GM12878 (cell line): ENCODE data around the gene UBE2L6. TPM values are rescaled to one million over a fixed set of nuclear protein-coding genes. Genes with fewer than 3 reads are reported as not detected.

Experiments used
- ATAC-seq: fragments of 200-7000 bp; cut with Tn5 transposase; 3 replicates; pipeline ENCODE4 v1.9.1; 2020; ENCODE audit warnings: mild to moderate bottlenecking, moderate library complexity
- BruUV-seq: library from RNA; stranded (reverse); fragments of 400-500 nt; replicated peaks from 2 replicates; lab custom pipeline; 2021; lab: Mats Ljungman, UMichigan
- CTCF ChIA-PET: fragments of 300-600 bp; sonication (Branson Sonifier 250); formaldehyde crosslinking; extraction: SDS; loops from one replicate; lab custom pipeline; 2021; ENCODE audit warnings: inconsistent platforms; lab: Yijun Ruan, JAX
- POLR2A ChIA-PET: fragments of 350-600 bp; formaldehyde crosslinking; extraction: SDS; loops from one replicate; lab custom pipeline; 2021; ENCODE audit warnings: inconsistent platforms; lab: Charles Lee
- RAD21 ChIA-PET: fragments of 300-600 bp; sonication (Branson Sonifier 250); formaldehyde crosslinking; loops from one replicate; lab custom pipeline; 2023; ENCODE audit warnings: antibody characterized with exemption; ENCODE audit not compliant: unreplicated experiment; lab: Charles Lee
- SMC1A ChIA-PET: fragments of 300-600 bp; sonication (Branson Sonifier 250); formaldehyde crosslinking; loops from one replicate; lab custom pipeline; 2023; ENCODE audit not compliant: unreplicated experiment, uncharacterized antibody; lab: Charles Lee
- DNase-seq: peaks from one replicate; pipeline ENCODE4 v3.0.0-alpha.2; 2011; ENCODE audit warnings: low read depth, low spot score
- FAIRE-seq: peaks from 3 replicates; lab custom pipeline; 2011; peaks lifted over from hg19 to GRCh38; lab: Jason Lieb, UNC
- H2AFZ ChIP-seq: 2 replicates; pipeline ENCODE4 v1.6.0; 2011; ENCODE audit warnings: low read depth, low read length, control low read depth; ENCODE audit not compliant: control insufficient read depth
- H3K27ac ChIP-seq: 2 replicates; pipeline ENCODE4 v1.5.1; 2011; ENCODE audit warnings: control low read depth; ENCODE audit not compliant: control insufficient read depth, insufficient read depth
- H3K27me3 ChIP-seq, 2 experiments: replicated peaks in 1 of 2; 2 replicates each; pipeline versions ENCODE4 v1.6.0 to v1.6.1; 2011; ENCODE audit warnings: low read length in 1 of 2; ENCODE audit not compliant: control insufficient read depth in 2 of 2, insufficient read depth in 2 of 2
- H3K36me3 ChIP-seq, 2 experiments: 2 replicates each; pipeline ENCODE4 v1.5.1; 2011; ENCODE audit warnings: low read length in 1 of 2; ENCODE audit not compliant: control insufficient read depth in 2 of 2, insufficient read depth in 2 of 2
- H3K4me1 ChIP-seq: 2 replicates; pipeline ENCODE4 v1.6.1; 2011; ENCODE audit warnings: mild to moderate bottlenecking, low read length, moderate library complexity, mixed read lengths; ENCODE audit not compliant: control insufficient read depth, insufficient read depth
- H3K4me2 ChIP-seq: 2 replicates; pipeline ENCODE4 v1.6.0; 2011; ENCODE audit warnings: control low read depth; ENCODE audit not compliant: control insufficient read depth, insufficient read depth
- H3K4me3 ChIP-seq: fragments of 200-600 bp; sonication (generic); 2 replicates; pipeline ENCODE4 v1.5.1; 2016
- H3K79me2 ChIP-seq: 2 replicates; pipeline ENCODE4 v1.6.0; 2011; ENCODE audit warnings: low read length; ENCODE audit not compliant: control insufficient read depth, insufficient read depth
- H3K9ac ChIP-seq: 2 replicates; pipeline ENCODE4 v1.8.0; 2011; ENCODE audit warnings: low read length, control low read depth, mixed read lengths; ENCODE audit not compliant: control insufficient read depth, insufficient read depth
- H3K9me3 ChIP-seq: replicated peaks from 3 replicates; pipeline ENCODE4 v1.5.1; 2011; ENCODE audit warnings: mild to moderate bottlenecking, low read length; ENCODE audit not compliant: control insufficient read depth, insufficient read depth
- H4K20me1 ChIP-seq: 2 replicates; pipeline ENCODE4 v1.6.0; 2011; ENCODE audit not compliant: control insufficient read depth, insufficient read depth
- CEBPZ ChIP-seq: fragments of 150-350 bp; IDR thresholded peaks from 2 replicates; pipeline ENCODE4 v1.6.1; 2016; ENCODE audit warnings: low read depth, low read length
- CHD1 ChIP-seq: IDR thresholded peaks from 2 replicates; pipeline ENCODE4 v1.6.1; 2012; ENCODE audit warnings: low read depth, low read length, improper control_type of control experiment
- CHD2 ChIP-seq: IDR thresholded peaks from 2 replicates; pipeline ENCODE4 v1.6.1; 2011; ENCODE audit warnings: low read depth, low read length, improper control_type of control experiment, borderline replicate concordance
- ELK1 ChIP-seq: IDR thresholded peaks from 2 replicates; pipeline ENCODE4 v1.6.1; 2012; ENCODE audit warnings: low read depth, low read length, improper control_type of control experiment
- HDAC2 ChIP-seq: fragments of 200-600 bp; sonication (generic); IDR thresholded peaks from 2 replicates; pipeline ENCODE4 v1.6.1; 2017
- HDAC6 ChIP-seq: fragments of 200-600 bp; sonication (generic); IDR thresholded peaks from one replicate; pipeline ENCODE4 v1.8.0; 2017; ENCODE audit warnings: antibody characterized with exemption; ENCODE audit not compliant: unreplicated experiment
- IKZF2 ChIP-seq, 2 experiments: fragments of 450-650 bp; IDR thresholded peaks; 2 replicates each; pipeline ENCODE4 v1.6.1; 2017; ENCODE audit warnings: mild to moderate bottlenecking in 2 of 2, moderate library complexity in 2 of 2
- IRF4 ChIP-seq: IDR thresholded peaks from 2 replicates; pipeline ENCODE4 v1.6.1; 2011; ENCODE audit warnings: low read depth, low read length
- KDM1A ChIP-seq: fragments of 200-600 bp; sonication (generic); IDR thresholded peaks from 2 replicates; pipeline ENCODE4 v1.6.1; 2016; ENCODE audit warnings: borderline replicate concordance
- NFXL1 ChIP-seq: fragments of 450-650 bp; IDR thresholded peaks from 2 replicates; pipeline ENCODE4 v1.6.1; 2017; ENCODE audit warnings: antibody characterized with exemption, mild to moderate bottlenecking, borderline replicate concordance
- NR2F1 ChIP-seq: fragments of 450-650 bp; conservative IDR thresholded peaks from 2 replicates; pipeline ENCODE4 v1.6.1; 2017; ENCODE audit warnings: mild to moderate bottlenecking
- PKNOX1 ChIP-seq: fragments of 450-650 bp; IDR thresholded peaks from 2 replicates; pipeline ENCODE4 v1.6.1; 2016; ENCODE audit warnings: mild to moderate bottlenecking
- POLR2AphosphoS2 ChIP-seq: IDR thresholded peaks from 2 replicates; pipeline ENCODE4 v1.6.1; 2011; ENCODE audit warnings: low read depth, mild to moderate bottlenecking, low read length, improper control_type of control experiment, moderate library complexity
- RAD51 ChIP-seq: fragments of 450-650 bp; IDR thresholded peaks from 2 replicates; pipeline ENCODE4 v1.6.1; 2016; ENCODE audit warnings: moderate library complexity, mild to moderate bottlenecking, inconsistent platforms
- SKIL ChIP-seq: fragments of 450-650 bp; IDR thresholded peaks from 2 replicates; pipeline ENCODE4 v1.6.1; 2017; ENCODE audit warnings: mild to moderate bottlenecking, low read depth, inconsistent platforms; ENCODE audit not compliant: poor library complexity, severe bottlenecking
- SMAD1 ChIP-seq: fragments of 450-650 bp; IDR thresholded peaks from 2 replicates; pipeline ENCODE4 v1.6.1; 2018; ENCODE audit warnings: mild to moderate bottlenecking, low read depth; ENCODE audit not compliant: partially characterized antibody
- ZNF274 ChIP-seq: IDR thresholded peaks from one replicate; pipeline ENCODE4 v1.8.0; 2011; ENCODE audit not compliant: insufficient read length, insufficient read depth
- WGBS: methylation state at CpG from one replicate; pipeline ENCODE4 v1.1.6; 2016; ENCODE audit warnings: low lambda C conversion rate; ENCODE audit not compliant: insufficient replicate concordance, insufficient coverage; ENCODE audit errors: missing lambda C conversion rate; 5-methylcytosine and 5-hydroxymethylcytosine counted together
- in situ Hi-C: fragments of 300-500 bp; cut with MboI; formaldehyde crosslinking; loops from 9 replicates; pipeline ENCODE4 v1.14.3; 2018; ENCODE audit warnings: mixed read lengths
- intact Hi-C: fragments of 100-400 bp; cut with micrococcal nuclease; formaldehyde crosslinking; loops from one replicate; pipeline ENCODE4 v1.14.2; 2022; ENCODE audit not compliant: unreplicated experiment
- polyA plus RNA-seq, 11 experiments: library from polyadenylated mRNA; depleted of rRNA in 4 of 11; unstranded in 6 of 11; stranded (reverse) in 5 of 11; fragments of >200 nt; fragmentation: Nextera tagmentation in 4 of 11; fragmentation: Illumina TruSeq in 1 of 11; extraction: Ambion mirVana in 4 of 11; extraction: Trizol in 1 of 11; gene quantifications; 1 replicate in 1 of 11; 2 replicates in 10 of 11; pipeline versions ENCODE4 v1.2.1 to v1.2.3, GENCODE V29; 2011 to 2016; ENCODE audit warnings: inconsistent platforms in 2 of 11, missing spikeins in 2 of 11, low read depth in 1 of 11
- total RNA-seq, 4 experiments: library from RNA; depleted of rRNA in 3 of 4; stranded (reverse); fragments of >200 nt in 3 of 4; fragmentation: Illumina TruSeq in 1 of 4; extraction: Trizol in 1 of 4; gene quantifications; 2 replicates each; pipeline versions ENCODE4 v1.2.1 to v1.2.3, GENCODE V29; 2013 to 2021

Gene UBE2L6
- total and polyA plus RNA-seq, 10 of the 15 experiments (the other 5 are each of a cell fraction or from before 2014, with no cell fraction given) = 114 to 295 (median 173) TPM

GRCh38 chr11:57513911-57514537 is 53.4 kb downstream of the UBE2L6 start:
- Histone ChIP-seq H3K27me3 (no peaks in the 10 kb centered on the region), H3K9me3 (no peaks in the 10 kb centered on the region), H3K27ac (peak overlapping the region; percentile 35; the same call in 1 of the 2 replicates), H3K79me2 (peaks cover 11% of the 10 kb centered on the region), H3K9ac (peak overlapping the region; percentile 81), H3K4me2 (peak overlapping the region; percentile 78), H4K20me1 (no peaks in the 10 kb centered on the region), H2AFZ (peak overlapping the region; percentile 90), H3K4me3 (peak overlapping the region; percentile 90), H3K36me3 (no peaks in the 10 kb centered on the region), H3K4me1 (no peaks in the 10 kb centered on the region)
- ChIA-PET SMC1A (interaction anchor here (1.0 to 5.4 kb wide), 5 partner anchors 9 to 36 kb away, joined by 4 to 47 read pairs (median 4); no protein-coding TSS in a partner anchor), POLR2A (interaction anchor here (0.6 kb wide), 1 partner anchor 160 kb away, joined by 4 read pairs; no protein-coding TSS in a partner anchor), CTCF (interaction anchor here (0.5 to 10.6 kb wide), 8 partner anchors 13 to 1991 kb away, joined by 3 to 158 read pairs (median 8); partner anchors contain the start of genes RTN4RL2 and UBE2L6), RAD21 (interaction anchor here (0.9 to 8.2 kb wide), 4 partner anchors 12 to 126 kb away, joined by 3 to 46 read pairs (median 6); no protein-coding TSS in a partner anchor)
- BruUV-seq = TSS peak; percentile 58
- FAIRE-seq (no peak), ATAC-seq (peak; percentile 64), DNase-seq (no peak)
- 11% methylated on average over 25 of the region's 35 CpGs for WGBS
- intact Hi-C loops (no loop called here), in situ Hi-C loops (no loop called here)
- TF ChIP-seq KDM1A = no peak
- TF ChIP-seq IRF4 = no peak
- no peak for TF ChIP-seq IKZF2 (IDR thresholded peaks at IDR 0.05)
- no peak for TF ChIP-seq SMAD1
- no peak for TF ChIP-seq POLR2AphosphoS2
- TF ChIP-seq NR2F1 = no peak; the same call in 1 of the 2 replicates
- TF ChIP-seq HDAC2 = peak; percentile 83; the same call in 1 of the 2 replicates
- no peak for TF ChIP-seq CEBPZ
- TF ChIP-seq SKIL = no peak
- no peak for TF ChIP-seq RAD51
- TF ChIP-seq HDAC6 = peak; percentile 96
- no peak for TF ChIP-seq CHD2
- TF ChIP-seq PKNOX1 = no peak
- no peak for TF ChIP-seq ZNF274
- no peak for TF ChIP-seq NFXL1
- TF ChIP-seq CHD1 = no peak
- TF ChIP-seq ELK1 = no peak
